Fibroblast of the aortic adventitia (primary cell): Measurements from ENCODE around the gene SSH2. TPM values are rescaled to one million over a fixed set of nuclear protein-coding genes. Genes with fewer than 3 reads are reported as not detected.

Source experiments
- DNase-seq: peaks from one replicate; pipeline ENCODE4 v3.0.0-alpha.2; 2010; ENCODE audit warnings: low read depth
- H3K4me3 ChIP-seq: 2 replicates; pipeline ENCODE4 v1.5.1; 2011; ENCODE audit warnings: low read depth, mild to moderate bottlenecking, control low read depth, low read length, moderate library complexity
- CTCF ChIP-seq: IDR thresholded peaks from 2 replicates; pipeline ENCODE4 v1.5.1; 2011; ENCODE audit warnings: mild to moderate bottlenecking, low read length, control low read depth, inconsistent platforms; ENCODE audit not compliant: insufficient read depth
- total RNA-seq: library from RNA; depleted of rRNA; stranded (reverse); fragments of >200 nt; gene quantifications from 2 replicates; pipeline ENCODE4 v1.2.3, GENCODE V29; 2012; ENCODE audit warnings: low replicate concordance

SSH2 gene
- total RNA-seq, 1 donor, result 21.1 TPM

GRCh38 chr17:29625037-29625750 is 304.8 kb downstream of the SSH2 start:
- no peak overlapping the region for H3K4me3 ChIP-seq
- peak; percentile 12 for TF ChIP-seq CTCF
- DNase-seq, result peak; percentile 79

- no peak overlapping the region for H3K4me3 ChIP-seq
- no peak for TF ChIP-seq CTCF
- DNase-seq, result no peak
These were observed 305.4 kb downstream of the SSH2 start for GRCh38 chr17:29624586-29624985.

GRCh38 chr17:29623283-29623647 is 306.8 kb downstream of the SSH2 start:
- TF ChIP-seq CTCF, result no peak
- peak overlapping the region; percentile 80 for H3K4me3 ChIP-seq
- DNase-seq, result no peak

GRCh38 chr17:29622337-29623282 is 307.4 kb downstream of the SSH2 start, which contains the start of gene CORO6:
Gene CORO6 (minus strand): TSS chr17:29622912. CDS start chr17:29621421, 1,491 bp downstream.
- no peak for TF ChIP-seq CTCF
- peak within 1 kb of the TSS; percentile 80 for H3K4me3 ChIP-seq
- peak; percentile 37 for DNase-seq

GRCh38 chr17:29621751-29622194 is 308.3 kb downstream of the SSH2 start:
- no peak for DNase-seq
- peak overlapping the region; percentile 80 for H3K4me3 ChIP-seq
- TF ChIP-seq CTCF, result no peak

- no peak for TF ChIP-seq CTCF
These were observed 309.1 kb downstream of the SSH2 start for GRCh38 chr17:29620779-29621500.

More at GRCh38 chr17:29620779-29621500, 309.1 kb downstream of the SSH2 start:
- DNase-seq, result no peak
- no peak overlapping the region for H3K4me3 ChIP-seq
